K562 (cell line): ENCODE results near the gene MROH2B. TPM values are rescaled to one million over a fixed set of nuclear protein-coding genes. Genes with fewer than 3 reads are reported as not detected.

Source experiments
- ATAC-seq: fragments of 200-7000 bp; cut with Tn5 transposase; 3 replicates; pipeline ENCODE4 v1.9.1; 2020; ENCODE audit warnings: moderate library complexity
- BruUV-seq: library from RNA; stranded (reverse); fragments of 400-500 nt; replicated peaks from 2 replicates; lab custom pipeline; 2021; lab: Mats Ljungman, UMichigan
- CTCF ChIA-PET: fragments of 300-600 bp; formaldehyde crosslinking; extraction: SDS; loops from one replicate; lab custom pipeline; 2021; ENCODE audit warnings: low intra/inter-chr PET ratio; lab: Yijun Ruan, JAX
- POLR2A ChIA-PET: fragments of 300-600, 350-650 bp; sonication (Branson Sonifier 250); formaldehyde crosslinking; extraction: SDS; loops from one replicate; lab custom pipeline; 2021; ENCODE audit warnings: antibody characterized with exemption, inconsistent platforms; lab: Yijun Ruan, JAX
- DNase-seq, 4 experiments: peaks; one replicate each; pipeline versions ENCODE4 v3.0.0 to v3.0.0-alpha.2; 2011 to 2018; ENCODE audit warnings: low spot score in 3 of 4, mixed read lengths in 3 of 4; ENCODE audit errors: extremely low read depth in 1 of 4
- FAIRE-seq: peaks from 2 replicates; lab custom pipeline; 2011; peaks lifted over from hg19 to GRCh38; lab: Jason Lieb, UNC
- H2AFZ ChIP-seq: 2 replicates; pipeline ENCODE4 v1.6.0; 2011; ENCODE audit warnings: low read depth, low read length, control low read depth, inconsistent platforms
- H3K27ac ChIP-seq: fragments of 200-600 bp; 3 replicates; pipeline ENCODE4 v1.8.0; 2011; ENCODE audit warnings: low read depth, mild to moderate bottlenecking, control low read depth, inconsistent platforms, low read length, moderate library complexity, mixed read lengths; ENCODE audit errors: extremely low read depth
- H3K27me3 ChIP-seq, 2 experiments: fragments of 300-600 bp in 1 of 2; 2 replicates in 1 of 2; 3 replicates in 1 of 2; pipeline versions ENCODE4 v1.6.0 to v1.8.0; 2011; ENCODE audit warnings: inconsistent platforms in 2 of 2, low read length in 2 of 2, mild to moderate bottlenecking in 1 of 2, mixed read lengths in 1 of 2, moderate library complexity in 1 of 2; ENCODE audit not compliant: control insufficient read depth in 2 of 2, insufficient read depth in 2 of 2
- H3K36me3 ChIP-seq: fragments of 300-600 bp; 3 replicates; pipeline ENCODE4 v1.8.0; 2011; ENCODE audit warnings: mild to moderate bottlenecking, low read length, inconsistent platforms; ENCODE audit not compliant: control insufficient read depth, insufficient read depth
- H3K4me1 ChIP-seq, 2 experiments: fragments of 200-600 bp in 1 of 2; replicated peaks in 1 of 2; 2 replicates in 1 of 2; 3 replicates in 1 of 2; pipeline versions ENCODE4 v1.5.1 to v1.8.0; 2011; ENCODE audit warnings: inconsistent platforms in 2 of 2, low read length in 2 of 2, mild to moderate bottlenecking in 1 of 2, mixed read lengths in 1 of 2, moderate library complexity in 1 of 2; ENCODE audit not compliant: control insufficient read depth in 2 of 2, insufficient read depth in 2 of 2
- H3K4me2 ChIP-seq: 2 replicates; pipeline ENCODE4 v1.6.1; 2011; ENCODE audit warnings: low read length, control low read depth, inconsistent platforms, mixed read lengths; ENCODE audit not compliant: insufficient read depth
- H3K4me3 ChIP-seq: fragments of 200-600 bp; sonication (generic), shearing (Covaris generic); 2 replicates; pipeline ENCODE4 v1.5.1; 2016; ENCODE audit warnings: control low read depth, inconsistent platforms
- H3K79me2 ChIP-seq: fragments of 200-600 bp; 3 replicates; pipeline ENCODE4 v1.8.0; 2011; ENCODE audit warnings: low read length, inconsistent platforms; ENCODE audit not compliant: control insufficient read depth, insufficient read depth
- H3K9ac ChIP-seq, 2 experiments: 2 replicates each; pipeline versions ENCODE4 v1.6.0 to v1.6.1; 2011; ENCODE audit warnings: low read depth in 2 of 2, low read length in 2 of 2, control low read depth in 1 of 2, inconsistent platforms in 1 of 2, mild to moderate bottlenecking in 1 of 2, mixed read lengths in 1 of 2; ENCODE audit not compliant: insufficient read depth in 1 of 2
- H3K9me1 ChIP-seq: one replicate; pipeline ENCODE4 v1.6.0; 2011; ENCODE audit warnings: inconsistent platforms, mild to moderate bottlenecking, low read length, moderate library complexity; ENCODE audit not compliant: control insufficient read depth, insufficient read depth
- H3K9me3 ChIP-seq: replicated peaks from 2 replicates; pipeline ENCODE4 v1.5.1; 2011; ENCODE audit warnings: low read depth, low read length, inconsistent platforms; ENCODE audit not compliant: control insufficient read depth, insufficient read depth
- H4K20me1 ChIP-seq: replicated peaks from 2 replicates; pipeline ENCODE4 v1.6.1; 2011; ENCODE audit warnings: low read length, inconsistent platforms, mixed read lengths; ENCODE audit not compliant: control insufficient read depth, insufficient read depth
- ARID3A ChIP-seq: IDR thresholded peaks from 2 replicates; pipeline ENCODE4 v1.6.1; 2012; ENCODE audit warnings: low read depth, low read length, improper control_type of control experiment, borderline replicate concordance
- FOS ChIP-seq: IDR thresholded peaks from 3 replicates; pipeline ENCODE4 v1.6.1; 2011; ENCODE audit not compliant: insufficient read length; ENCODE audit errors: extremely low read depth
- GATAD2B ChIP-seq: fragments of 450-650 bp; IDR thresholded peaks from 2 replicates; pipeline ENCODE4 v1.6.1; 2017; ENCODE audit warnings: mild to moderate bottlenecking, borderline replicate concordance
- HNRNPUL1 ChIP-seq: fragments of 200-400 bp; formaldehyde crosslinking; IDR thresholded peaks from 2 replicates; pipeline ENCODE4 v1.6.1; 2017; ENCODE audit warnings: low read length
- MITF ChIP-seq: IDR thresholded peaks from 2 replicates; pipeline ENCODE4 v1.6.1; 2014; ENCODE audit warnings: antibody characterized with exemption
- RAD21 ChIP-seq, 2 experiments: fragments of 250-450 bp in 1 of 2; fragments of 450-650 bp in 1 of 2; sonication (Bioruptor Pico) in 1 of 2; formaldehyde crosslinking in 1 of 2; IDR thresholded peaks in 1 of 2; conservative IDR thresholded peaks in 1 of 2; 2 replicates each; pipeline versions ENCODE4 v1.4.0 to v1.8.0; 2020 to 2022; ENCODE audit warnings: mild to moderate bottlenecking in 2 of 2, moderate library complexity in 1 of 2
- SPI1 ChIP-seq: IDR thresholded peaks from 2 replicates; pipeline ENCODE4 v1.6.1; 2011; ENCODE audit warnings: low read depth, low read length, control low read depth, borderline replicate concordance
- TARDBP ChIP-seq: fragments of 450-650 bp; IDR thresholded peaks from 2 replicates; pipeline ENCODE4 v1.6.1; 2016
- ZNF217 ChIP-seq: sonication (generic); formaldehyde crosslinking; IDR thresholded peaks from 2 replicates; pipeline ENCODE4 v1.8.0; 2022; ENCODE audit warnings: mild to moderate bottlenecking, missing genetic modification reagents
- WGBS: fragments of 100-300 bp; shearing (Covaris generic); methylation state at CpG from one replicate; pipeline ENCODE4 v1.1.6; 2016; ENCODE audit warnings: low coverage, mixed read lengths; ENCODE audit not compliant: insufficient coverage; ENCODE audit errors: missing lambda C conversion rate; 5-methylcytosine and 5-hydroxymethylcytosine counted together
- in situ Hi-C: fragments of 300-500 bp; cut with MboI; formaldehyde crosslinking; loops from 4 replicates; pipeline ENCODE4 v1.15.0; 2018; ENCODE audit warnings: inconsistent platforms, mixed read lengths
- intact Hi-C: fragments of 100-400 bp; cut with micrococcal nuclease; formaldehyde crosslinking; loops from 2 replicates; pipeline ENCODE4 v1.14.2; 2022
- polyA plus RNA-seq, 8 experiments: library from polyadenylated mRNA; depleted of rRNA in 4 of 8; stranded (reverse) in 5 of 8; unstranded in 3 of 8; fragments of >200 nt; fragmentation: Nextera tagmentation in 2 of 8; fragmentation: Illumina TruSeq in 1 of 8; extraction: Ambion mirVana in 2 of 8; extraction: Trizol in 1 of 8; gene quantifications; 2 replicates each; pipeline versions ENCODE4 v1.2.1 to v1.2.3, GENCODE V29; 2011 to 2014; ENCODE audit warnings: inconsistent platforms in 1 of 8, missing spikeins in 1 of 8
- total RNA-seq, 7 experiments: library from RNA; depleted of rRNA in 6 of 7; stranded (reverse); fragments of >200 nt in 6 of 7; fragmentation: Illumina TruSeq in 2 of 7; extraction: Trizol in 2 of 7; gene quantifications; 2 replicates each; pipeline versions ENCODE4 v1.2.1 to v1.2.3, GENCODE V29; 2011 to 2021; ENCODE audit warnings: low replicate concordance in 1 of 7
- TF ChIP-seq, protein P1 (sequence below): sonication (generic); formaldehyde crosslinking; IDR thresholded peaks from 2 replicates; pipeline ENCODE4 v1.8.1; 2022; ENCODE audit warnings: missing genetic modification reagents

Gene MROH2B
- total and polyA plus RNA-seq, 9 of the 15 experiments (the other 6 are each of a cell fraction or from before 2014, with no cell fraction given): not detected

DNA sequence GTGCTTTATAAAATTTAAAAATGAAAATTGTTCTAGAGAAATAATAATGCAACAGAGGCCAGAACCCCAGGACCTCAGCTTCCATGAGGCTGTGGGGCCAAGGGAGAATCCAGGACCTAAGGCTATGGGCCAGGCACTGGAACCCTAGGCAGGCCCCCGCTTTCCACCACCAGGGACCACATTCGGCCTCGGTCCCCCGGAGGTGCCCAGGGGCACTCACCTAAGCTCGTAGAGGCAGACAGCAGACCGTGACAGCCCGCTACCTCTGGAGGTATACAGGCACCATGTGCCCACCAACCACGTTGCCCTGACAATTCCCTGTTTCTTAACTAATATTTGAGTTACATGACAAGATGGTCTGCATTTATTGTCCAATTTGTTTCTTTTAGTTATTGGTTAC lies 49.5 kb upstream of the MROH2B start:
- Histone ChIP-seq H3K36me3 (no peaks in the 10 kb centered on the region), H3K79me2 (no peaks in the 10 kb centered on the region), H3K9me3 (no peaks in the 10 kb centered on the region), H3K4me2 (no peak overlapping the region), H3K4me1 (no peaks in the 10 kb centered on the region), H3K27ac (no peak overlapping the region), H3K9me1 (no peaks in the 10 kb centered on the region), H2AFZ (no peak overlapping the region), H4K20me1 (no peaks in the 10 kb centered on the region), H3K4me3 (no peak overlapping the region), H3K27me3 (no peaks in the 10 kb centered on the region), H3K9ac (no peak overlapping the region)
- intact Hi-C loops (no loop called here), in situ Hi-C loops (no loop called here)
- POLR2A ChIA-PET: no interaction called here
- CTCF ChIA-PET: no interaction called here
- FAIRE-seq (no peak), ATAC-seq (no peak), DNase-seq (no peak)
- no TSS peak for BruUV-seq
- WGBS: 2% methylated on average over 8 of the region's 8 CpGs
- TF ChIP-seq RAD21 (CRISPR knock-in tag; conservative IDR thresholded peaks at IDR 0.05 in 1 of 2, IDR thresholded peaks at IDR 0.05 in 1 of 2) (no peak), MITF (no peak), ZNF217 (CRISPR knock-in tag) (no peak), HNRNPUL1 (no peak), FOS (no peak), SPI1 (no peak), TARDBP (no peak), ARID3A (no peak), GATAD2B (no peak)
- TF ChIP-seq, protein P1, sequence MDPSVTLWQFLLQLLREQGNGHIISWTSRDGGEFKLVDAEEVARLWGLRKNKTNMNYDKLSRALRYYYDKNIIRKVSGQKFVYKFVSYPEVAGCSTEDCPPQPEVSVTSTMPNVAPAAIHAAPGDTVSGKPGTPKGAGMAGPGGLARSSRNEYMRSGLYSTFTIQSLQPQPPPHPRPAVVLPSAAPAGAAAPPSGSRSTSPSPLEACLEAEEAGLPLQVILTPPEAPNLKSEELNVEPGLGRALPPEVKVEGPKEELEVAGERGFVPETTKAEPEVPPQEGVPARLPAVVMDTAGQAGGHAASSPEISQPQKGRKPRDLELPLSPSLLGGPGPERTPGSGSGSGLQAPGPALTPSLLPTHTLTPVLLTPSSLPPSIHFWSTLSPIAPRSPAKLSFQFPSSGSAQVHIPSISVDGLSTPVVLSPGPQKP: no peak
